Measurements from ENCODE around the gene ZNF609. TPM values are rescaled to one million over a fixed set of nuclear protein-coding genes. Genes with fewer than 3 reads are reported as not detected.

Gene ZNF609
- total and polyA plus RNA-seq, 2 of the 13 experiments (the other 11 are each of a cell fraction or from before 2014, with no cell fraction given): 8.9 to 9.9 TPM

DNA sequence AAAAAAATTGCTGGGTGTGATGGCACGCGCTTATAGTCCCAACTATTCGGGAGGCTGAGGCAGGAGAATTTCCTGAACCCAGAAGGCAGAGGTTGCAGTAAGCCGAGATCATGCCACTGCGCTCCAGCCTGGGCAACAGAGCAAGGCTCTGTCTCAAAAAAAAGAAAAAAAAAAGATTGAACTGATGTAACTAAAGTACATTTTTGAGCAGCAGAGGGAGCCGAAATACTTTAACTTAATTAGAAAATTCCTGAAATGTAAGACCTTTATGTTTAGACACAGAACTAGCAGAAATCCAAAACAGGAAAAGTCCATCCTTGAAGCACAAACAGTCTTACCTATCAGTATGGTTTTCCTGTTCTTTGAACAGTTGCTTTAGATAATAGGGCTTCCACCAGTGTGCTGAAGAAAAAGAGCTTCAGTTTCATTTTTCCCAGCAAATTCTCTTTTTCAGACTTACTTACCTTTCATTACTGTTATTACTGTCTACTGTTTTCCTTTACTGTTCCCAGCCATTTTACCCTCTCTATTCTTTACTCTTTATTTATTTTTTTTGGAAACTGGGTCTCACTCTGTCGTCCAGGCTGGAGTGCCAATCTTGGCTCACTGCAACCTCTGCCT, 33.4 kb upstream of the ZNF609 start:
- Histone ChIP-seq H3K4me3 (replicated peaks in 1 of 3; ENCODE audit: insufficient read depth in 1 of 3, low read depth in 2 of 3, low read length in 3 of 3) (no peak overlapping the region), H3K27me3 (ENCODE audit: control insufficient read depth in 1 of 2, insufficient read depth in 2 of 2, low read length in 2 of 2) (no peaks in the 10 kb centered on the region), H3K4me1 (ENCODE audit: insufficient read depth, low read length) (peaks cover 10% of the 10 kb centered on the region), H4K20me1 (ENCODE audit: insufficient read depth, low read length) (no peaks in the 10 kb centered on the region), H3K9me3 (ENCODE audit: low read length) (no peaks in the 10 kb centered on the region), H3K9ac (ENCODE audit: insufficient read depth, low read depth, low read length) (no peak overlapping the region), H3K4me2 (ENCODE audit: low read depth, low read length) (no peak overlapping the region), H3K27ac (ENCODE audit: extremely low read length, insufficient read depth, low read length) (no peak overlapping the region), H3K36me3 (replicated peaks in 1 of 2; ENCODE audit: control insufficient read depth in 1 of 2, insufficient read depth in 2 of 2, low read length in 2 of 2) (peaks cover 6 to 42% of the 10 kb centered on the region in 2 experiments; a peak in 3 of 5 replicates), H3K79me2 (ENCODE audit: insufficient read depth, low read length) (no peaks in the 10 kb centered on the region), H2AFZ (ENCODE audit: low read length) (no peak overlapping the region)
- intact Hi-C loops (cut with micrococcal nuclease; ENCODE audit: unreplicated experiment): loop anchor here (1.0 to 10.0 kb wide), 2 partner anchors 228 to 254 kb away; no protein-coding TSS in a partner anchor
- FAIRE-seq: no peak
- BruUV-seq (replicated peaks): no TSS peak
- ChIA-PET POLR2A (no interaction called here), CTCF (ENCODE audit: low intra/inter-chr PET ratio, low total read pairs) (interaction anchor here (2.3 kb wide), 1 partner anchor 254 kb away, joined by 11 read pairs; no protein-coding TSS in a partner anchor)
- in situ Hi-C loops (cut with HindIII; ENCODE audit: extremely low pct_ligation_motif_present, low pct_unique_long_range_greater_than_20kb): no loop called here
- peak; percentile 40; the same call in 1 of the 2 replicates for TF ChIP-seq ZNF121 (CRISPR knock-in tag; IDR thresholded peaks at IDR 0.05)
- TF ChIP-seq SMC3 (IDR thresholded peaks at IDR 0.05; ENCODE audit: low read length): peak; percentile 20; the same call in 1 of the 2 replicates
- peak; percentile 71 for TF ChIP-seq STAG1 (CRISPR knock-in tag; IDR thresholded peaks at IDR 0.05)
- TF ChIP-seq ZNF431 (CRISPR knock-in tag; IDR thresholded peaks at IDR 0.05; ENCODE audit: borderline replicate concordance, low read depth): no peak
- TF ChIP-seq, protein P1, sequence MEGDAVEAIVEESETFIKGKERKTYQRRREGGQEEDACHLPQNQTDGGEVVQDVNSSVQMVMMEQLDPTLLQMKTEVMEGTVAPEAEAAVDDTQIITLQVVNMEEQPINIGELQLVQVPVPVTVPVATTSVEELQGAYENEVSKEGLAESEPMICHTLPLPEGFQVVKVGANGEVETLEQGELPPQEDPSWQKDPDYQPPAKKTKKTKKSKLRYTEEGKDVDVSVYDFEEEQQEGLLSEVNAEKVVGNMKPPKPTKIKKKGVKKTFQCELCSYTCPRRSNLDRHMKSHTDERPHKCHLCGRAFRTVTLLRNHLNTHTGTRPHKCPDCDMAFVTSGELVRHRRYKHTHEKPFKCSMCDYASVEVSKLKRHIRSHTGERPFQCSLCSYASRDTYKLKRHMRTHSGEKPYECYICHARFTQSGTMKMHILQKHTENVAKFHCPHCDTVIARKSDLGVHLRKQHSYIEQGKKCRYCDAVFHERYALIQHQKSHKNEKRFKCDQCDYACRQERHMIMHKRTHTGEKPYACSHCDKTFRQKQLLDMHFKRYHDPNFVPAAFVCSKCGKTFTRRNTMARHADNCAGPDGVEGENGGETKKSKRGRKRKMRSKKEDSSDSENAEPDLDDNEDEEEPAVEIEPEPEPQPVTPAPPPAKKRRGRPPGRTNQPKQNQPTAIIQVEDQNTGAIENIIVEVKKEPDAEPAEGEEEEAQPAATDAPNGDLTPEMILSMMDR (CRISPR knock-in tag; IDR thresholded peaks at IDR 0.05): peak; percentile 46
- TF ChIP-seq, protein P2, sequence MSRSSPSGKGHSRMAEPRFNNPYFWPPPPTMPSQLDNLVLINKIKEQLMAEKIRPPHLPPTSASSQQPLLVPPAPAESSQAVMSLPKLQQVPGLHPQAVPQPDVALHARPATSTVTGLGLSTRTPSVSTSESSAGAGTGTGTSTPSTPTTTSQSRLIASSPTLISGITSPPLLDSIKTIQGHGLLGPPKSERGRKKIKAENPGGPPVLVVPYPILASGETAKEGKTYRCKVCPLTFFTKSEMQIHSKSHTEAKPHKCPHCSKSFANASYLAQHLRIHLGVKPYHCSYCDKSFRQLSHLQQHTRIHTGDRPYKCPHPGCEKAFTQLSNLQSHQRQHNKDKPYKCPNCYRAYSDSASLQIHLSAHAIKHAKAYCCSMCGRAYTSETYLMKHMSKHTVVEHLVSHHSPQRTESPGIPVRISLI (CRISPR knock-in tag; IDR thresholded peaks at IDR 0.05; ENCODE audit: borderline replicate concordance): 0 out of 2 replicates have a peak, but pooled peaks have one; percentile 65
- TF ChIP-seq DNMT1 (CRISPR knock-in tag; IDR thresholded peaks at IDR 0.05): no peak
- WGBS (ENCODE audit: low lambda C conversion rate): 90% methylated on average over 7 of the region's 7 CpGs
- DNase-seq (ENCODE audit: low spot score): peak; percentile 12
- no peak; the same call in 2 of the 3 replicates for ATAC-seq
